HEK293 (cell line): ENCODE results near the gene FHL3.

Source experiments
- ATF2 ChIP-seq: fragments of 450-650 bp; formaldehyde crosslinking; IDR thresholded peaks from 2 replicates; pipeline ENCODE4 v1.5.1; 2016; ENCODE audit warnings: missing biosample characterization, missing genetic modification characterization, low read depth
- BCL11B ChIP-seq: fragments of 450-650 bp; formaldehyde crosslinking; IDR thresholded peaks from 2 replicates; pipeline ENCODE4 v1.5.1; 2016; ENCODE audit warnings: low read depth, missing biosample characterization, missing genetic modification characterization
- KLF9 ChIP-seq: fragments of 450-650 bp; formaldehyde crosslinking; IDR thresholded peaks from 2 replicates; pipeline ENCODE4 v1.5.1; 2016; ENCODE audit warnings: missing biosample characterization, missing genetic modification characterization, low read depth
- MZF1 ChIP-seq: fragments of 450-650 bp; formaldehyde crosslinking; IDR thresholded peaks from 2 replicates; pipeline ENCODE4 v1.5.1; 2017; ENCODE audit warnings: missing biosample characterization, missing genetic modification characterization, borderline replicate concordance
- SCRT2 ChIP-seq: fragments of 450-650 bp; formaldehyde crosslinking; IDR thresholded peaks from 2 replicates; pipeline ENCODE4 v1.5.1; 2016; ENCODE audit warnings: missing biosample characterization, missing genetic modification characterization
- TCF7L2 ChIP-seq: IDR thresholded peaks from 2 replicates; pipeline ENCODE4 v1.6.1; 2011; ENCODE audit warnings: low read depth, mild to moderate bottlenecking, inconsistent platforms, low read length, moderate library complexity, borderline replicate concordance
- YY2 ChIP-seq: fragments of 450-650 bp; formaldehyde crosslinking; IDR thresholded peaks from 2 replicates; pipeline ENCODE4 v1.5.1; 2016; ENCODE audit warnings: missing biosample characterization, missing genetic modification characterization
- ZBTB10 ChIP-seq: fragments of 450-650 bp; formaldehyde crosslinking; IDR thresholded peaks from 2 replicates; pipeline ENCODE4 v1.5.1; 2016; ENCODE audit warnings: missing biosample characterization, missing genetic modification characterization
- ZBTB21 ChIP-seq: fragments of 450-650 bp; formaldehyde crosslinking; IDR thresholded peaks from 2 replicates; pipeline ENCODE4 v1.5.1; 2017; ENCODE audit warnings: missing biosample characterization, missing genetic modification characterization
- ZIC2 ChIP-seq: fragments of 450-650 bp; formaldehyde crosslinking; IDR thresholded peaks from 2 replicates; pipeline ENCODE4 v1.5.1; 2016; ENCODE audit warnings: missing biosample characterization, missing genetic modification characterization
- ZNF132 ChIP-seq: fragments of 450-650 bp; formaldehyde crosslinking; IDR thresholded peaks from 2 replicates; pipeline ENCODE4 v1.5.1; 2017; ENCODE audit warnings: missing biosample characterization, missing genetic modification characterization, borderline replicate concordance
- ZNF223 ChIP-seq: fragments of 450-650 bp; formaldehyde crosslinking; IDR thresholded peaks from 2 replicates; pipeline ENCODE4 v1.5.1; 2016; ENCODE audit warnings: missing biosample characterization, missing genetic modification characterization
- ZNF23 ChIP-seq: fragments of 450-650 bp; formaldehyde crosslinking; IDR thresholded peaks from 2 replicates; pipeline ENCODE4 v1.5.1; 2016; ENCODE audit warnings: missing biosample characterization, missing genetic modification characterization, borderline replicate concordance
- ZNF239 ChIP-seq: fragments of 450-650 bp; formaldehyde crosslinking; IDR thresholded peaks from 2 replicates; pipeline ENCODE4 v1.5.1; 2016; ENCODE audit warnings: missing biosample characterization, missing genetic modification characterization
- ZNF24 ChIP-seq: fragments of 450-650 bp; formaldehyde crosslinking; IDR thresholded peaks from 2 replicates; pipeline ENCODE4 v1.5.1; 2016; ENCODE audit warnings: missing biosample characterization, missing genetic modification characterization
- ZNF26 ChIP-seq: fragments of 450-650 bp; formaldehyde crosslinking; IDR thresholded peaks from 2 replicates; pipeline ENCODE4 v1.5.1; 2016; ENCODE audit warnings: missing biosample characterization, missing genetic modification characterization
- ZNF266 ChIP-seq: fragments of 450-650 bp; formaldehyde crosslinking; IDR thresholded peaks from 2 replicates; pipeline ENCODE4 v1.5.1; 2016; ENCODE audit warnings: missing biosample characterization, missing genetic modification characterization, low read depth
- ZNF280C ChIP-seq: fragments of 450-650 bp; formaldehyde crosslinking; IDR thresholded peaks from 2 replicates; pipeline ENCODE4 v1.5.1; 2016; ENCODE audit warnings: missing biosample characterization, missing genetic modification characterization
- ZNF324 ChIP-seq: fragments of 450-650 bp; formaldehyde crosslinking; IDR thresholded peaks from 2 replicates; pipeline ENCODE4 v1.5.1; 2016; ENCODE audit warnings: missing biosample characterization, missing genetic modification characterization
- ZNF341 ChIP-seq: fragments of 450-650 bp; formaldehyde crosslinking; IDR thresholded peaks from 2 replicates; pipeline ENCODE4; 2016; ENCODE audit warnings: low read depth, missing biosample characterization, missing genetic modification characterization
- ZNF37A ChIP-seq: fragments of 450-650 bp; IDR thresholded peaks from 2 replicates; pipeline ENCODE4 v1.5.1; 2018; ENCODE audit warnings: missing biosample characterization, missing genetic modification characterization
- ZNF423 ChIP-seq: fragments of 450-650 bp; formaldehyde crosslinking; IDR thresholded peaks from 2 replicates; pipeline ENCODE4 v1.5.1; 2016; ENCODE audit warnings: missing biosample characterization, missing genetic modification characterization
- ZNF521 ChIP-seq: fragments of 450-650 bp; formaldehyde crosslinking; IDR thresholded peaks from 2 replicates; pipeline ENCODE4 v1.5.1; 2017; ENCODE audit warnings: missing biosample characterization, mild to moderate bottlenecking, missing genetic modification characterization
- ZNF544 ChIP-seq: fragments of 450-650 bp; formaldehyde crosslinking; IDR thresholded peaks from 2 replicates; pipeline ENCODE4 v1.5.0; 2017; ENCODE audit warnings: missing biosample characterization, missing genetic modification characterization
- ZNF549 ChIP-seq: fragments of 450-650 bp; IDR thresholded peaks from 2 replicates; pipeline ENCODE4 v1.5.1; 2018; ENCODE audit warnings: missing biosample characterization, missing genetic modification characterization, mild to moderate bottlenecking, inconsistent platforms, moderate library complexity
- ZNF560 ChIP-seq: fragments of 450-650 bp; formaldehyde crosslinking; IDR thresholded peaks from 2 replicates; pipeline ENCODE4 v1.5.1; 2017; ENCODE audit warnings: missing biosample characterization, missing genetic modification characterization, borderline replicate concordance
- ZNF610 ChIP-seq: fragments of 450-650 bp; formaldehyde crosslinking; IDR thresholded peaks from 2 replicates; pipeline ENCODE4 v1.5.1; 2016; ENCODE audit warnings: missing biosample characterization, missing genetic modification characterization, borderline replicate concordance
- ZNF621 ChIP-seq: fragments of 450-650 bp; formaldehyde crosslinking; IDR thresholded peaks from 2 replicates; pipeline ENCODE4 v1.5.1; 2017; ENCODE audit warnings: missing biosample characterization, missing genetic modification characterization
- ZNF654 ChIP-seq: fragments of 450-650 bp; formaldehyde crosslinking; IDR thresholded peaks from 2 replicates; pipeline ENCODE4 v1.5.1; 2016; ENCODE audit warnings: low read depth, missing biosample characterization, missing genetic modification characterization
- ZNF701 ChIP-seq: fragments of 450-650 bp; formaldehyde crosslinking; IDR thresholded peaks from 2 replicates; pipeline ENCODE4 v1.5.1; 2016; ENCODE audit warnings: missing biosample characterization, missing genetic modification characterization
- ZNF768 ChIP-seq: fragments of 450-650 bp; formaldehyde crosslinking; IDR thresholded peaks from 2 replicates; pipeline ENCODE4 v1.5.1; 2018; ENCODE audit warnings: missing biosample characterization, mild to moderate bottlenecking, missing genetic modification characterization
- ZNF785 ChIP-seq: fragments of 450-650 bp; formaldehyde crosslinking; IDR thresholded peaks from 2 replicates; pipeline ENCODE4 v1.5.1; 2016; ENCODE audit warnings: missing biosample characterization, missing genetic modification characterization
- ZNF792 ChIP-seq: fragments of 450-650 bp; formaldehyde crosslinking; IDR thresholded peaks from 2 replicates; pipeline ENCODE4 v1.5.1; 2016; ENCODE audit warnings: missing biosample characterization, missing genetic modification characterization
- ZNF843 ChIP-seq: fragments of 450-650 bp; formaldehyde crosslinking; IDR thresholded peaks from 2 replicates; pipeline ENCODE4 v1.5.1; 2016; ENCODE audit warnings: missing biosample characterization, missing genetic modification characterization
- ZSCAN23 ChIP-seq: fragments of 450-650 bp; formaldehyde crosslinking; IDR thresholded peaks from 2 replicates; pipeline ENCODE4 v1.5.1; 2016; ENCODE audit warnings: missing biosample characterization, missing genetic modification characterization

The FHL3 gene

GRCh38 chr1:38046884-38047602 is 41.7 kb upstream of the FHL3 start (continued):
- peak; percentile 58 for TF ChIP-seq ZNF423
- no peak for TF ChIP-seq ZNF792 (tag by site-specific recombination)
- TF ChIP-seq ZNF24 (tag by site-specific recombination) = 0 out of 2 replicates have a peak, but pooled peaks have one; percentile 35
- no peak for TF ChIP-seq ZNF23 (tag by site-specific recombination)
- no peak for TF ChIP-seq ZNF26 (tag by site-specific recombination)
- TF ChIP-seq ZNF621 (tag by site-specific recombination) = no peak
- TF ChIP-seq KLF9 (tag by site-specific recombination) = peak; percentile 99
- no peak for TF ChIP-seq YY2 (tag by site-specific recombination)
- no peak for TF ChIP-seq SCRT2 (tag by site-specific recombination)
- peak; percentile 97 for TF ChIP-seq ZIC2 (tag by site-specific recombination)
- no peak for TF ChIP-seq ZNF280C (tag by site-specific recombination)
- peak; percentile 96 for TF ChIP-seq ZBTB10
- TF ChIP-seq ZNF341 (tag by site-specific recombination) = peak; percentile 84
- no peak for TF ChIP-seq ZNF701 (tag by site-specific recombination)
- no peak for TF ChIP-seq ZNF768
- no peak for TF ChIP-seq TCF7L2
- no peak for TF ChIP-seq ZNF843 (tag by site-specific recombination)
- TF ChIP-seq ZNF37A = no peak
- TF ChIP-seq ZNF544 (tag by site-specific recombination) = no peak
- TF ChIP-seq ZNF654 = no peak
- TF ChIP-seq ZNF785 = no peak
- TF ChIP-seq ZNF223 (tag by site-specific recombination) = 0 out of 2 replicates have a peak, but pooled peaks have one; percentile 26
- TF ChIP-seq ZNF560 (tag by site-specific recombination) = no peak
- no peak for TF ChIP-seq ZNF549 (tag by site-specific recombination)
- 0 out of 2 replicates have a peak, but pooled peaks have one; percentile 33 for TF ChIP-seq ZNF610 (tag by site-specific recombination)
- no peak for TF ChIP-seq ZNF521 (tag by site-specific recombination)
- TF ChIP-seq ZSCAN23 (tag by site-specific recombination) = no peak
- TF ChIP-seq MZF1 (tag by site-specific recombination) = no peak
- TF ChIP-seq ZNF266 (tag by site-specific recombination) = no peak
- no peak for TF ChIP-seq ZNF239 (tag by site-specific recombination)
- no peak for TF ChIP-seq ZNF132 (tag by site-specific recombination)
- no peak for TF ChIP-seq ZBTB21 (tag by site-specific recombination)
- TF ChIP-seq BCL11B = no peak
- no peak for TF ChIP-seq ZNF324 (tag by site-specific recombination)
- TF ChIP-seq ATF2 = no peak
